GM18520 (cell line): ENCODE data around the gene FKBP15.

ENCODE experiments used
- ATAC-seq: cut with Tn5 transposase; IDR thresholded peaks from one replicate; pipeline ENCODE4 v1.9.1; 2021; ENCODE audit not compliant: unreplicated experiment

Gene FKBP15

DNA sequence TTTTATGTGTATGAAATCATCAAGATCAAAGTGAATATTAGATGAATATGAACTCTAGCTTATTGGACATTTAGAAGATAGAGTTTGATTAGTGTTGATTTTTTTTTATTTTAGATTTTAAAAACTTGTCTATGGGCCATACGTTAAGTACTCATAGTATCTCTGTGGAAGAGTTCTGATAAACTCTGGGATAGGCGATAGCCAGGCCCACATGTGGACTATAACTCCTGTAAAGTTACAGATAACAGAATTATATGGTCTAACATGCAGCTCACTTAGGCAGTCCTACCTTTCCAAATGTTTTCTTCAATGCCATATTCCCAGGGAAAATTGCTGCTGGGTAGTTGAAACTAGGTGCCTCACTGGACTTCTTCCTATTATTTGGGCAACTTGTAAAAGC is 10.6 kb upstream of the FKBP15 start:
- ATAC-seq, result no peak

GRCh38 chr9:113228130-113228665 is 7.1 kb upstream of the FKBP15 start:
- ATAC-seq, result no peak

- ATAC-seq, result no peak
Observed at GRCh38 chr9:113227436-113227835, 6.4 kb upstream of the FKBP15 start.

DNA sequence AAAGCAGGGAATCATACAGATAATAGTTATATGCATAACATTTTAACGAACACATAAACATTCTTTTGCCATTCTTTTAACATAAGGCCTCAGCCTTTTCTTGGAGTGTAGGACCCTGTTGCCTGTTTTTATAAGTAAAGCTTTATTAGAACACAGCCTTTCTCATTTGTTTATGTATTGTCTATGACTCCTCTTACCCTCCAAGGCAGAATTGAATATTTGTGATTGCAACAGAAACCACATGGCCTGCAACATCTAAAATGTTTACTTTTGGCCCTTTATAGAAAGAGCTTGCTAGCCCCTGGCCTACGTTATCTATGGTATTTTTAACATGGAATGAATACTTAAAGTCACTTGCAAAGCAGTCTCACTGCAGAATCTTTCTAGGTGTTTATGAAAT is 2.9 kb upstream of the FKBP15 start:
- ATAC-seq, result no peak

DNA sequence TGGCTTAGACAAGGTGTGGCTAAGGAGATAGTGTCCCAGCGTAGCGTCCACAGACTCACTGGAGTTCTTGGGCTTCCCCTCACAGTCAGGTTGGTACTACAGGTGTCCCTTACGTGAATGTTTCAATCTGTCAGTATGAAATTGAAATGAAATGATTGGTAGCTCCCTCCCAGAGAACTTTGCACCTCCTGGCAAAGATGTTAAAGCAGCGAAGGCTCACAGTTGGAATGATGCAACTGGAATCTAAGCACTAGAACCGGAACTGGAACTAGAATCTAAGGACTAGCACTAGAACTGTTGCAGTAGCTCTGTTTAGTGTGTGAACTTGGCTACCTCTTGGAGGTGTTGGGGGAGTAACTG is 1.4 kb upstream of the FKBP15 start:
- ATAC-seq, result no peak

- ATAC-seq, result no peak
Observed at GRCh38 chr9:113221800-113222481, 864 bp upstream of the FKBP15 start.

- no peak for ATAC-seq
Observed at GRCh38 chr9:113220467-113221002, 542 bp downstream of the FKBP15 start.

- peak; percentile 60 for ATAC-seq
Observed at GRCh38 chr9:113219969-113220368, 1.1 kb downstream of the FKBP15 start.

DNA sequence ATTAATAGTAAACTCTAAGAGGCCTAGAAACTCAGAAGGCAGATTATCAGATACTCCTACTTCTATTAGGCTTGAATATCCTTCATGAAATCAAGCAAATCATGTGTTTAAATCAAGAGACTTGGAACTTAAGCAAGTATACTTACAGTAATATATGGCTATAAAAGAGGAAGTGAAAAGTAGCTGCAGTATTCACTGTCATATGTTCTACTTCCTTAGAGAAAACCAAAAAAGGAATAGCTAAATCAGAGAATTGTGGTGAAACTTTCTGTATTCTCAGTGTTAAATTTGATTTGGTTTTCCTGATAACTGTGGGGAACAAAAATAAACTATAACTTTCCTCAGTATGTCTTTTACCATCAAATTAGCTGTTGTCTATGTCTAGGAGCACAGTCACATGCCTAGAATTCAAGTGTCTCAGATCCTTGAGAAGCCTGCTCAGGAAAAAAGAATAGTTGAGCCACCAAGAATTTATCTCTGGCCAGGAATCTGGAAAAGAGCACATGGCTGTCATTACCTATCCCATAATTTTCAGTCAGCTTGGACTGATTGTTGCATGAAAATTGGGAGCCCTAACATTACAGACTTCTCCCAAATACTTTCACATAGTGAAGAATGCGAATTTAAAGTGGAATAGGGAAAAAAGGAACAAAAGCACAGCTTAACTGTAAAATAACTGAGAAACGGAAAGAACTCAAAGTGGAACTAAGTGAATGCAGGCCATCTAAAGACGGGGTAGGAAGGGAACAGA is 1.7 kb downstream of the FKBP15 start:
- ATAC-seq, result peak; percentile 25

- ATAC-seq, result no peak
Observed at GRCh38 chr9:113216406-113216805, 4.7 kb downstream of the FKBP15 start.

- ATAC-seq, result no peak
Observed at GRCh38 chr9:113215132-113215531, 5.9 kb downstream of the FKBP15 start.

GRCh38 chr9:113210815-113211214 is 10.3 kb downstream of the FKBP15 start:
- peak; percentile 42 for ATAC-seq

- no peak for ATAC-seq
Observed at GRCh38 chr9:113205861-113206260, 15.2 kb downstream of the FKBP15 start.

DNA sequence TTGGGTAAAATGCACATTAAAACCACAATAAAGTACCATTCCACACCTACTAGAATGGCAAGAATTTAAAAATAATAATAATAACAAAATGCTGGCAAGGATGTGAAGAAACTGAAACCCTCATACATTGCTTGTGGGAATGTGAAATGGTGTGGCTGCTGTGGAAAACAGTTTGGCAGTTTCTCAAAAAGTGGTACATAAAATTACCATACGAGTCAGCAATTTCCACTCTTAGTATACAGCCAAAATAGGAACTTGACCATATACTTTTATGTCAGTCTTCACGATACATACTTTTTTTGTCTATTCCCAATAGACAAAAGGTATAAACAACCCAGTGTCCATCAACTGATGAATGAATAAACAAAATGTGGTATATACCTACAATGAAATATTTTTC is 15.6 kb downstream of the FKBP15 start:
- no peak for ATAC-seq

GRCh38 chr9:113199683-113200329 is 21.3 kb downstream of the FKBP15 start:
- ATAC-seq, result no peak

DNA sequence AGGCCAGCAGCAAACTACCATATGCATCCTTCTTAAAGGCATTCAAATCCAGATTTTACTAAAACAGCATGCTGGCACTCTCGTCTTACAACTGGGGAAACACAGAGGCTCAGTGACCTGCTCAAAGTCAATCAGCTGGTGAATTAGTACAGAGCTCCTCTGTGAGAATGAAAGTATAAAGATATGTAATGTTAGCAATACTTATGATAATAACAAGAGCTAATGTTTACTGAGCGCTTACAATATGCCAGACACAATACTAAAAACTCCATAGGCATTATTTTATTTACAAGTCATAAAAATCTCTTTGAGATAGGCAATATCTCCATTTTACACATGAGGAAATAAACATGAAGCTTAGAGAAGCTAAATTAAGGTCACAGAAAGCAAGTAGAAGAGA is 28.6 kb downstream of the FKBP15 start:
- no peak for ATAC-seq

DNA sequence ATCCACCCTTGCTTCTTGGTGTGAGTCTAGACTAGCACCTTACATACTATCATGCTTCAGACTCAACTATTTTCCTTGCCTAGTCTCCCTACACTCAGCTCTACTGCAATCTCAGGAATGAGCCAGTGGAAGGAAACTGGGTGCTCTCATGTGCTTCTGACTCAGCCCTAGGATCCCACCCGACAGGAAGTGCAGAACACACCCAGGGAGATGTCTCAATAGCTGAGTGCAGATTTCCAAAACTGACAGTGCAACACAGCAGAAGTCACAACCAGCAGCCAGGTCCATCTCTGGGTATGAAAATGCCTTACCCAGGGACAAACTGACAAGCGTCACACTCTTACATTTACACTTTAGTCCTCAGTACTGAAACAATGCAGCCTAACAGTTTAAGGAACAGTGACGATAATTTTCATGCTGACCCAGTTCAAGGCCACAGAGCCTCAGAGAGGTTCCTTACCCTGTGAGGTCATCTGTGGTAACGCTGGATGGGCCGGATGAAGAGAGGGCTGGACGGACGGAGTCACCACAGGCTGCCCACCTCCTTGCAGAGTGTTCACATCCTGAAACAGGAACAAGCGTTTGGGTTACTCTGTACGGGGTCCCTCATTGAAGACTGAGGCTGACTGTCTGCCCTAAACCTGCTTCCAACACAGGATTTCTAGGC is 33.0 kb downstream of the FKBP15 start:
- ATAC-seq, result no peak

DNA sequence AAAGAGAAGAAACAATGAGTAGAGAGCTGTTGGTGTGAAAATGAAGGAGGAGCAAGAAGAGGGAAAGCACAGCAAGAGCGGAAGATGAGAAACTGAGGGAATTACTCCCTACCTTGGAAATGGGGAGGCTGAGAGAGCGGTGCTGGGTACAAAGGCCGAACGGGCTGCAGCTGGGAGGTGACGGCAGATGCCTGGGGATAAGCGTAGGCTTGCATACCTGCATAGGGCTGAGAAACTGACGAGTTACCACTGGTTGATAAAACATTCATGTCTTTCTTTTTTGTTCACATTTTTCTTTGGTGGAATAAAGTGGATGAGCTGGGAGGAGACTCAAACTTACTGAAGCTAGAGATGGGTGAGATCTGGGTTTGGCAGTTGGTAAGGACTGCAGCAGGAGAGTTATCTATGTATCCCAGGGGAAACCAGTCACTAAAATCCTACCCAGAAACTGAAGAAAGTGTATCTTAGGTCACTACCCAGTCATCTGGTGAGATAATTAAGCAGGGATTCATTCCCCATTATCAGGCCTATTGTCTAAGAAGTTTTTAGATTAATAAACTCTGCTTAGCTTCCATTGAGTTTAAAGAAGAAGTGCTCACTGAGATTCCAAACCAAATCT is 34.8 kb downstream of the FKBP15 start:
- no peak for ATAC-seq

DNA sequence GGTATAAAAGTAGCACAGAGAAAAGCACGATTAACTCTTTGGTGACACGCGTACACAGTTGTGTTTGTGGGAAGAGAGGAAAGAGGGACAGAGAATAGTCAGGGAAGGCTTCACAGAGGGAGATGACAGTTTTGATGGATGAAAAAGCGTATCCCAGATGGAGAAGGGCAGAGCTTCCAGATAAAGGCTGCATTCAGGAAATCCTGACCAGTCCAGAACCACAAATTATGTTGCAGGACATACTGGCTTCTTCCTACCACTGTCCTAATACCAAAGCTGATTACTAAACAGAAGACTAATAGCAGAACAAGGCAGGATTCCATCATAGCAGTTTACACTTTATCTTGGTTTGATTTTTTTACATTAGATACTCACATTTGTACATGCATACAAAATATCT is 35.8 kb downstream of the FKBP15 start:
- no peak for ATAC-seq

GRCh38 chr9:113184539-113184938 is 36.5 kb downstream of the FKBP15 start:
- ATAC-seq, result no peak
